Inflammatory macrophage (primary cell): ENCODE data around the gene CBX7.

Experiments
- DNase-seq, 2 donors: peaks; one replicate each; pipeline ENCODE4 v3.0.0-alpha.2; 2020 to 2022

CBX7 gene

GRCh38 chr22:39146256-39147101 lies 6.0 kb downstream of the CBX7 start:
- no peak for DNase-seq

- DNase-seq = peak; percentile 9 to 44
Observed at GRCh38 chr22:39144101-39144767, 8.2 kb downstream of the CBX7 start.

GRCh38 chr22:39142088-39142680 lies 10.3 kb downstream of the CBX7 start:
- no peak for DNase-seq

GRCh38 chr22:39139933-39140332 lies 12.5 kb downstream of the CBX7 start:
- no peak for DNase-seq

GRCh38 chr22:39138357-39138997 lies 14.0 kb downstream of the CBX7 start:
- DNase-seq = no peak

GRCh38 chr22:39136317-39136716 lies 16.2 kb downstream of the CBX7 start:
- DNase-seq = no peak

GRCh38 chr22:39135092-39135896 lies 17.2 kb downstream of the CBX7 start:
- no peak for DNase-seq

GRCh38 chr22:39134366-39135091 lies 18.0 kb downstream of the CBX7 start:
- no peak for DNase-seq

GRCh38 chr22:39133871-39134270 lies 18.6 kb downstream of the CBX7 start:
- no peak for DNase-seq

- no peak for DNase-seq
Observed at GRCh38 chr22:39132871-39133524, 19.5 kb downstream of the CBX7 start.

GRCh38 chr22:39132281-39132680 lies 20.2 kb downstream of the CBX7 start:
- no peak for DNase-seq

- peak; percentile 76 to 93 for DNase-seq
Observed at GRCh38 chr22:39130892-39131855, 21.3 kb downstream of the CBX7 start.

- no peak for DNase-seq
Observed at GRCh38 chr22:39130152-39130704, 22.3 kb downstream of the CBX7 start.

GRCh38 chr22:39129746-39130145 lies 22.7 kb downstream of the CBX7 start:
- no peak for DNase-seq

GRCh38 chr22:39129081-39129480 lies 23.4 kb downstream of the CBX7 start:
- DNase-seq = peak in 1 of 2 donors; percentile 19

- no peak for DNase-seq
Observed at GRCh38 chr22:39128508-39128907, 24.0 kb downstream of the CBX7 start.

- no peak for DNase-seq
Observed at GRCh38 chr22:39125622-39126021, 26.9 kb downstream of the CBX7 start.

- DNase-seq = peak in 1 of 2 donors; percentile 32
Observed at GRCh38 chr22:39123751-39124581, 28.5 kb downstream of the CBX7 start.
